ENCODE results near the gene PRSS57. TPM values are rescaled to one million over a fixed set of nuclear protein-coding genes. Genes with fewer than 3 reads are reported as not detected.

PRSS57 gene
- total and polyA plus RNA-seq, 2 of the 8 experiments (the other 6 are each of a cell fraction or from before 2014, with no cell fraction given), result not detected

DNA sequence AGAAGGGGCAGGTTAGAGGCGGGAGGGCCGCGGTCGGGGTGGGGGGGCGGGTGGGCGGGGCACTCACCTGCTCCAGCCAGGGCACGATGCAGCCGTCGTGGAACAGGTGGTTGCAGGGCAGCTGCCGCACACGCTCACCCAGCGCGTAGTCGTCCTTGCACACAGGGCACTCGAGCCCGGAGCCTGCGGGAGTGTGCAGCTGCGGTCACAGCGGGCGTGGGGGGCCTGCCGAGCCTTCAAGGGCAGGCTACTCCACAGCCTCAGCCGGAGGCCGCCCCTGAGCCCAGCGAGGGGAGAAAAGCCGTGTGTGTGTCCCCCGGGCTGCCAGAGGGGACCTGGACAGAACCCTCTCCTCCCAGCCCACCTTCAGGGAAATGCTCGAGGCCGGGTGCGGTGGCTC, 46.9 kb downstream of the PRSS57 start:
- WGBS, 2 experiments (ENCODE audit: extremely low coverage in 1 of 2, insufficient coverage in 1 of 2, insufficient read length in 1 of 2, insufficient replicate concordance in 2 of 2, low coverage in 1 of 2, low lambda C conversion rate in 2 of 2, missing lambda C conversion rate in 1 of 2), result 89% methylated on average over 8 of the region's 29 CpGs; no CpG with 5 or more reads in 1 of the 2 experiments
- no peak for FAIRE-seq
- TF ChIP-seq SP2 (IDR thresholded peaks at IDR 0.05; ENCODE audit: low read length) (no peak), YY1 (IDR thresholded peaks at IDR 0.05; ENCODE audit: low read depth, low read length) (no peak), EGR1 (IDR thresholded peaks at IDR 0.05; ENCODE audit: borderline replicate concordance, low read depth, low read length) (no peak), RAD21 (IDR thresholded peaks at IDR 0.05 in 1 of 2, conservative IDR thresholded peaks at IDR 0.05 in 1 of 2; ENCODE audit: low read depth in 2 of 2, low read length in 2 of 2) (no peak), CTBP2 (IDR thresholded peaks at IDR 0.05; ENCODE audit: borderline replicate concordance, insufficient read depth, insufficient read length, low read length) (no peak), RXRA (IDR thresholded peaks at IDR 0.05; ENCODE audit: insufficient read depth, low read depth, low read length) (no peak), GABPA (IDR thresholded peaks at IDR 0.05; ENCODE audit: borderline replicate concordance, insufficient read depth, low read length) (no peak), TCF12 (IDR thresholded peaks at IDR 0.05; ENCODE audit: low read depth, low read length) (no peak), USF2 (IDR thresholded peaks at IDR 0.05; ENCODE audit: low read length) (no peak), NRF1 (IDR thresholded peaks at IDR 0.05; ENCODE audit: low read depth, low read length) (no peak)

More for the DNA sequence above, 46.9 kb downstream of the PRSS57 start:
- Histone ChIP-seq H3K4ac (replicated peaks; ENCODE audit: insufficient read length, low read depth, low read length) (no peak overlapping the region), H2AFZ (ENCODE audit: low read length) (no peak overlapping the region), H3K14ac (ENCODE audit: insufficient read length) (no peak overlapping the region), H3K79me1 (ENCODE audit: low read depth, low read length) (0 out of 2 replicates have a peak, but pooled peaks cover 1% of the 10 kb centered on the region), H2BK20ac (ENCODE audit: low read length) (no peak overlapping the region), H2BK5ac (ENCODE audit: low read depth, low read length) (no peak overlapping the region), H3K36me3 (ENCODE audit: control insufficient read depth in 2 of 4, insufficient read depth in 4 of 4, low read length in 3 of 4) (peaks cover 0 to 70% (median 18%) of the 10 kb centered on the region in 4 experiments; a peak in 6 of 8 replicates), H3K4me1 (replicated peaks in 1 of 4; ENCODE audit: control insufficient read depth in 3 of 4, insufficient read depth in 4 of 4, low read length in 3 of 4) (no peaks in the 10 kb centered on the region), H3K27me3 (replicated peaks in 1 of 4; ENCODE audit: control insufficient read depth in 3 of 4, extremely low read depth in 1 of 4, insufficient read depth in 3 of 4, low read length in 3 of 4) (no peaks in the 10 kb centered on the region), H2BK15ac (ENCODE audit: low read length) (no peak overlapping the region), H3K9ac (replicated peaks in 1 of 4; ENCODE audit: extremely low read depth in 1 of 4, low read depth in 3 of 4, low read length in 3 of 4) (no peak overlapping the region), H3K79me2 (ENCODE audit: control insufficient read depth in 1 of 2, insufficient read depth in 2 of 2, low read length in 2 of 2) (peaks cover 0 to 13% of the 10 kb centered on the region in 2 experiments; a peak in 3 of 4 replicates), H2BK120ac (replicated peaks; ENCODE audit: low read depth, low read length) (no peak overlapping the region), H3K23ac (ENCODE audit: insufficient read length) (no peak overlapping the region), H4K20me1 (replicated peaks in 1 of 2; ENCODE audit: control insufficient read depth in 1 of 2, insufficient read depth in 2 of 2, low read length in 2 of 2) (peaks cover 13 to 19% of the 10 kb centered on the region in 2 experiments), H3K9me3 (ENCODE audit: insufficient read depth in 2 of 2, low read depth in 1 of 2, low read length in 1 of 2) (no peaks in the 10 kb centered on the region), H4K5ac (ENCODE audit: insufficient read length, low read depth, low read length) (no peak overlapping the region), H3K18ac (ENCODE audit: extremely low read depth, low read length) (no peak overlapping the region), H4K91ac (replicated peaks; ENCODE audit: insufficient read length, low read length) (no peak overlapping the region), H2BK12ac (ENCODE audit: low read depth, low read length) (no peak overlapping the region), H4K8ac (ENCODE audit: extremely low read depth, insufficient read depth, low read length) (no peak overlapping the region), H3K56ac (replicated peaks; ENCODE audit: insufficient read length, low read depth, low read length) (no peak overlapping the region), H2AK5ac (ENCODE audit: low read depth, low read length) (no peak overlapping the region), H3K27ac (ENCODE audit: low read depth, low read length) (no peak overlapping the region), H3K4me3 (ENCODE audit: extremely low read depth in 1 of 4, insufficient read depth in 2 of 4, low read depth in 3 of 4, low read length in 4 of 4) (no peak overlapping the region), H3K23me2 (ENCODE audit: low read depth, low read length) (no peaks in the 10 kb centered on the region), H3K4me2 (ENCODE audit: insufficient read depth in 1 of 2, low read depth in 2 of 2, low read length in 2 of 2) (no peak overlapping the region)
- no peak for DNase-seq (ENCODE audit: low read depth in 1 of 2, low spot score in 2 of 2)
- ChIA-PET POLR2A (ENCODE audit: partially characterized antibody) (interaction anchor here (0.5 to 2.3 kb wide), 3 partner anchors 8 to 72 kb away, joined by 3 to 9 read pairs (median 3); partner anchors contain the start of gene RNF126), CTCF (ENCODE audit: partially characterized antibody) (interaction anchor here (1.8 kb wide), 1 partner anchor 13 kb away, joined by 4 read pairs; no protein-coding TSS in a partner anchor)

Measured in H1 (cell line).